Smooth muscle cell (in vitro differentiated cells): ENCODE data around the gene IL22RA1. TPM values are rescaled to one million over a fixed set of nuclear protein-coding genes. Genes with fewer than 3 reads are reported as not detected.

Experiments used
- DNase-seq: peaks from one replicate; lab custom pipeline; 2025; ENCODE audit not compliant: unreplicated experiment; lab: John Stamatoyannopoulos, UW
- H2AFZ ChIP-seq: fragments of 200-600 bp; sonication (generic); 2 replicates; pipeline ENCODE4 v1.6.0; 2016; ENCODE audit warnings: antibody characterized with exemption, low read depth, mild to moderate bottlenecking
- H3F3A ChIP-seq: fragments of 200-600 bp; sonication (generic); 2 replicates; pipeline ENCODE4 v1.6.0; 2017; ENCODE audit warnings: antibody characterized with exemption, low read depth
- H3K27ac ChIP-seq: fragments of 200-600 bp; sonication (generic); 2 replicates; pipeline ENCODE4 v1.5.1; 2016; ENCODE audit warnings: low read depth, mild to moderate bottlenecking
- H3K27me3 ChIP-seq: fragments of 200-600 bp; sonication (generic); 2 replicates; pipeline ENCODE4 v1.6.1; 2016; ENCODE audit warnings: low read depth, mild to moderate bottlenecking
- H3K36me3 ChIP-seq: fragments of 200-600 bp; sonication (generic); 2 replicates; pipeline ENCODE4 v1.5.1; 2016; ENCODE audit warnings: low read depth
- H3K4me1 ChIP-seq: fragments of 200-600 bp; sonication (generic); 2 replicates; pipeline ENCODE4 v1.5.1; 2016; ENCODE audit warnings: low read depth
- H3K4me2 ChIP-seq: fragments of 200-600 bp; sonication (generic); 2 replicates; pipeline ENCODE4 v1.6.0; 2016; ENCODE audit warnings: mild to moderate bottlenecking
- H3K4me3 ChIP-seq: fragments of 200-600 bp; sonication (generic); 2 replicates; pipeline ENCODE4 v1.5.1; 2016; ENCODE audit warnings: mild to moderate bottlenecking
- H3K79me2 ChIP-seq: fragments of 200-600 bp; sonication (generic); 2 replicates; pipeline ENCODE4 v1.6.0; 2016; ENCODE audit warnings: low read depth, mild to moderate bottlenecking
- H3K9ac ChIP-seq: fragments of 200-600 bp; sonication (generic); 2 replicates; pipeline ENCODE4 v1.6.0; 2016; ENCODE audit warnings: low read depth
- H3K9me3 ChIP-seq: fragments of 200-600 bp; sonication (generic); replicated peaks from 2 replicates; pipeline ENCODE4 v1.5.1; 2016; ENCODE audit warnings: low read depth
- H4K20me1 ChIP-seq: fragments of 200-600 bp; sonication (generic); 2 replicates; pipeline ENCODE4 v1.6.0; 2016; ENCODE audit warnings: low read depth
- WGBS: methylation state at CpG from one replicate; pipeline ENCODE4 v1.1.7; 2016; ENCODE audit warnings: low lambda C conversion rate; 5-methylcytosine and 5-hydroxymethylcytosine counted together
- polyA plus RNA-seq: library from polyadenylated mRNA; unstranded; fragments of >200 nt; fragmentation: Nextera tagmentation; extraction: Ambion mirVana; gene quantifications from 2 replicates; pipeline ENCODE4 v1.2.1, GENCODE V29; 2016
- total RNA-seq: library from RNA; depleted of rRNA; stranded (reverse); fragments of >200 nt; gene quantifications from 2 replicates; pipeline ENCODE4 v1.2.3, GENCODE V29; 2014
- TF ChIP-seq, protein P1 (sequence below): fragments of 200-600 bp; sonication (generic); IDR thresholded peaks from 2 replicates; pipeline ENCODE4 v1.5.1; 2017; ENCODE audit warnings: borderline replicate concordance, mild to moderate bottlenecking, antibody characterized with exemption; ENCODE audit not compliant: insufficient read depth, poor library complexity, severe bottlenecking

IL22RA1 gene
- total and polyA plus RNA-seq, 2 experiments from 2014 or later, result 0.40 TPM; not detected in 1

DNA sequence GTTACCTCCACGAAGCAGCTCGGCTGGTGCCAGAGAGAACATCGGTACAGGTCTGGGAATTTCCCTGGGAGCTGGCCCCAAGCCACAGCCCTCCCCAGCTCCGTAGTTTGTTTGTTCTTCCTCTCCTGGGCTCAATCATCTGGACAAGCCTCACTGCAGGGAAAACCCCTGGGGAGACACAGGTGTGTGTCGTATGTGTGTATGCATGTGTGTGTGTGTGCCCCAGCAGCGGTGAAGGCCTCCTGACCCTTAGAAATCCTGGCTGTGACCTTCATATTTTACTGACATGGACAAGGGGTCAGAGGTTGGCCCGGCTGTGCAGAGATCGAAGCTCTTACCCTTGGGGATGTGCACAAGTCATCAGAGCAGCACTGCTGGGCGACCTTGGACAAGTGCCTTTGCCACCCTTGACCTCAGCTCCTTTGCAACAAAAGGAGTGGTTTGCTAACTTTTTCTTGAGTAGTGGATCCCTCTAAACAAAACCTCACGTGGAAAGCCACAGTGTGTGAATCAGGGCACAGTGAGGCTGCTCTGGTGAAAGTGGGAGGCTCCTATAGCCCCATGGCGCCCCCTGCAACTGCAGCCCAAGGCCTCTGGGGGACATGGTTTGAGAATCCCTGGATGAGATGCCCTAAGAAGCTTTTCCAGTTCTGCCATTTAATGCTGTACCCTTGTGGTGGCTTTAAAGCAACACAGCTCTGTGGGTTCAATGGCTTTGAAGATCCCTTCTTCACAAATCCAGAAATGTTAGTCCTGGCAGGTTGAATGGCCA lies 12.3 kb upstream of the IL22RA1 start:
- H3K79me2 ChIP-seq, result no peaks in the 10 kb centered on the region
- H4K20me1 ChIP-seq, result no peaks in the 10 kb centered on the region
- TF ChIP-seq, protein P1, sequence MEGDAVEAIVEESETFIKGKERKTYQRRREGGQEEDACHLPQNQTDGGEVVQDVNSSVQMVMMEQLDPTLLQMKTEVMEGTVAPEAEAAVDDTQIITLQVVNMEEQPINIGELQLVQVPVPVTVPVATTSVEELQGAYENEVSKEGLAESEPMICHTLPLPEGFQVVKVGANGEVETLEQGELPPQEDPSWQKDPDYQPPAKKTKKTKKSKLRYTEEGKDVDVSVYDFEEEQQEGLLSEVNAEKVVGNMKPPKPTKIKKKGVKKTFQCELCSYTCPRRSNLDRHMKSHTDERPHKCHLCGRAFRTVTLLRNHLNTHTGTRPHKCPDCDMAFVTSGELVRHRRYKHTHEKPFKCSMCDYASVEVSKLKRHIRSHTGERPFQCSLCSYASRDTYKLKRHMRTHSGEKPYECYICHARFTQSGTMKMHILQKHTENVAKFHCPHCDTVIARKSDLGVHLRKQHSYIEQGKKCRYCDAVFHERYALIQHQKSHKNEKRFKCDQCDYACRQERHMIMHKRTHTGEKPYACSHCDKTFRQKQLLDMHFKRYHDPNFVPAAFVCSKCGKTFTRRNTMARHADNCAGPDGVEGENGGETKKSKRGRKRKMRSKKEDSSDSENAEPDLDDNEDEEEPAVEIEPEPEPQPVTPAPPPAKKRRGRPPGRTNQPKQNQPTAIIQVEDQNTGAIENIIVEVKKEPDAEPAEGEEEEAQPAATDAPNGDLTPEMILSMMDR, result peak; percentile 8
- no peaks in the 10 kb centered on the region for H3F3A ChIP-seq
- no peak overlapping the region for H3K4me3 ChIP-seq
- no peaks in the 10 kb centered on the region for H3K9me3 ChIP-seq
- no peak overlapping the region for H3K27ac ChIP-seq
- H3K27me3 ChIP-seq, result peaks cover 12% of the 10 kb centered on the region
- H3K36me3 ChIP-seq, result no peaks in the 10 kb centered on the region
- WGBS, result 80% methylated on average over 11 of the region's 11 CpGs
- DNase-seq, result no peak
- no peak overlapping the region for H3K4me2 ChIP-seq
- no peak overlapping the region for H2AFZ ChIP-seq
- H3K9ac ChIP-seq, result no peak overlapping the region
- H3K4me1 ChIP-seq, result peaks cover 10% of the 10 kb centered on the region

GRCh38 chr1:24154215-24154614 lies 11.3 kb upstream of the IL22RA1 start:
- Histone ChIP-seq H3K27ac (no peak overlapping the region), H3F3A (no peaks in the 10 kb centered on the region), H4K20me1 (no peaks in the 10 kb centered on the region), H3K9ac (no peak overlapping the region), H3K36me3 (no peaks in the 10 kb centered on the region), H3K4me3 (no peak overlapping the region), H3K9me3 (no peaks in the 10 kb centered on the region), H3K4me1 (peaks cover 13% of the 10 kb centered on the region), H3K4me2 (no peak overlapping the region), H3K79me2 (no peaks in the 10 kb centered on the region), H2AFZ (no peak overlapping the region), H3K27me3 (peaks cover 12% of the 10 kb centered on the region)
- TF ChIP-seq, protein P1, result no peak
- WGBS, result 60% methylated on average over 8 of the region's 8 CpGs
- DNase-seq, result no peak

DNA sequence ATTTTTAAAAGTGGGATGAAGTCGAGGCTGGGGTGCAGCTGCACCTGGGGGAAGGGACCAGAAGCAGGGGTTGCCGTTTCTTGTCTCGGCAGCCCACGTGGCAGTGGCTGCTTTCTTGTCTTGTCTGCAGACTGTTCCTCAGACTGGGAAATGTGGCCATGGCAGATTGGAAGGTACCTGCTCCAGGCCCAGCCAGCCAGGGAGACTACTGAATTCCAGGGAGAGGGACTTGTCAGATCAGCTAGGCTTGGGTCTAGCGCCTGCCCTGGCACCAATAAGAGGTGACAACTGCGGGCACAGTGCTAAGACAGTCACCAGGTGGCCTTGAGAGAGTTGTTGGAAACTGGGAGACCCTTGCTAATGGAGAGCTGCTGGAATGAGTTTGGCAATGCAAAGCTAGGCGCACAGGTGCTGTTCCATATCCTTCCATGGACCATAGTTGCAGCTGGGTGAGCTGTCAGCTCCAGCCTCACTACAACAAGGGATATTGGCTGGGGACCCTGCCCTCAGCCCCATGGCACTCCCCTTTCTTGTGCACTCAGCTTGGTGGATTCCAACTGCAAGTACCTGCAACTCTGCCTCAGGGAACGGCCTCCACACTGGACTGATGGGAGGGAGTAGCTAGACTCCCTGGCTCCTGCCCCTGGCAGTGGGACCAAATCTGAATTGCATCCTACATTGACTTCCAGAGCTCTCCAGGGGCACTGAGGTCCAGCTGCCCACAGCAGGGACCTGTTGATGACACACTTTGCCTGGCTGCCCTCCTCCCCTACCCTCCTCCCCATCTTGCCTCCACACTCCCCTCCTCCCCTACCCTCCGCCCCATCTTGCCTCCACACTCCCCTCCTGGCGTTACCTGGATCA lies 9.9 kb upstream of the IL22RA1 start:
- Histone ChIP-seq H3K4me3 (no peak overlapping the region), H3K79me2 (no peaks in the 10 kb centered on the region), H3K27ac (no peak overlapping the region), H3K4me1 (peaks cover 13% of the 10 kb centered on the region), H3F3A (no peaks in the 10 kb centered on the region), H3K9ac (no peak overlapping the region), H3K27me3 (peaks cover 12% of the 10 kb centered on the region), H3K4me2 (no peak overlapping the region), H3K36me3 (no peaks in the 10 kb centered on the region), H2AFZ (no peak overlapping the region), H3K9me3 (no peaks in the 10 kb centered on the region), H4K20me1 (no peaks in the 10 kb centered on the region)
- TF ChIP-seq, protein P1, result no peak
- DNase-seq, result no peak
- WGBS, result 90% methylated on average over 9 of the region's 10 CpGs
